ENCODE results near the gene TNNC1. TPM values are rescaled to one million over a fixed set of nuclear protein-coding genes. Genes with fewer than 3 reads are reported as not detected.

The TNNC1 gene
- total RNA-seq, 2 experiments from 2014 or later, result 0.57 to 3.2 TPM

GRCh38 chr3:52487788-52488691 lies 34.2 kb upstream of the TNNC1 start:
- H3K27ac ChIP-seq (ENCODE audit: low read depth, low read length, poor library complexity, severe bottlenecking), result no peak overlapping the region
- H3K9me2 ChIP-seq (ENCODE audit: insufficient read depth, low read length), result no peaks in the 10 kb centered on the region
- no TSS peak for BruUV-seq (replicated peaks)
- H3K4me1 ChIP-seq (ENCODE audit: insufficient read depth, low read length, poor library complexity, severe bottlenecking), result no peaks in the 10 kb centered on the region
- no peak overlapping the region for H3K4me3 ChIP-seq (ENCODE audit: low read depth, low read length, poor library complexity, severe bottlenecking)
- no peaks in the 10 kb centered on the region for H3K79me2 ChIP-seq (ENCODE audit: insufficient read depth, low read depth, low read length)
- POLR2A ChIA-PET, result no interaction called here
- CTCF ChIA-PET (ENCODE audit: unreplicated experiment), result no interaction called here
- no peaks in the 10 kb centered on the region for H3K9me3 ChIP-seq (ENCODE audit: low read length)
- H3K4me2 ChIP-seq (ENCODE audit: low read length), result no peak overlapping the region
- no peak overlapping the region for H2AFZ ChIP-seq (ENCODE audit: low read length)
- intact Hi-C loops (cut with micrococcal nuclease; ENCODE audit: unreplicated experiment), result no loop called here
- no peak for DNase-seq (ENCODE audit: low spot score)
- H3K36me3 ChIP-seq (ENCODE audit: insufficient read depth, low read length), result peaks cover 61% of the 10 kb centered on the region; the same call in 1 of the 2 replicates
- TF ChIP-seq CTCF (conservative IDR thresholded peaks at IDR 0.05; ENCODE audit: low read length), result no peak
- TF ChIP-seq EZH2phosphoT487 (IDR thresholded peaks at IDR 0.05; ENCODE audit: borderline replicate concordance, low read depth, low read length), result no peak
- no peaks in the 10 kb centered on the region for H4K20me1 ChIP-seq (ENCODE audit: insufficient read depth, low read length)

GRCh38 chr3:52487050-52487787 lies 33.4 kb upstream of the TNNC1 start:
- POLR2A ChIA-PET, result interaction anchor here (0.7 kb wide), 1 partner anchor 34 kb away, joined by 5 read pairs; no protein-coding TSS in a partner anchor
- DNase-seq (ENCODE audit: low spot score), result no peak
- peaks cover 60% of the 10 kb centered on the region; the same call in 1 of the 2 replicates for H3K36me3 ChIP-seq (ENCODE audit: insufficient read depth, low read length)

More at GRCh38 chr3:52487050-52487787, 33.4 kb upstream of the TNNC1 start:
- no peaks in the 10 kb centered on the region for H3K9me2 ChIP-seq (ENCODE audit: insufficient read depth, low read length)
- no peak overlapping the region for H2AFZ ChIP-seq (ENCODE audit: low read length)
- CTCF ChIA-PET (ENCODE audit: unreplicated experiment), result no interaction called here
- no peak overlapping the region for H3K4me2 ChIP-seq (ENCODE audit: low read length)
- intact Hi-C loops (cut with micrococcal nuclease; ENCODE audit: unreplicated experiment), result no loop called here
- no peak for TF ChIP-seq CTCF (conservative IDR thresholded peaks at IDR 0.05; ENCODE audit: low read length)
- TF ChIP-seq EZH2phosphoT487 (IDR thresholded peaks at IDR 0.05; ENCODE audit: borderline replicate concordance, low read depth, low read length), result no peak
- no TSS peak for BruUV-seq (replicated peaks)
- no peaks in the 10 kb centered on the region for H4K20me1 ChIP-seq (ENCODE audit: insufficient read depth, low read length)
- no peaks in the 10 kb centered on the region for H3K79me2 ChIP-seq (ENCODE audit: insufficient read depth, low read depth, low read length)
- H3K27ac ChIP-seq (ENCODE audit: low read depth, low read length, poor library complexity, severe bottlenecking), result no peak overlapping the region
- no peaks in the 10 kb centered on the region for H3K9me3 ChIP-seq (ENCODE audit: low read length)
- H3K4me3 ChIP-seq (ENCODE audit: low read depth, low read length, poor library complexity, severe bottlenecking), result no peak overlapping the region
- no peaks in the 10 kb centered on the region for H3K4me1 ChIP-seq (ENCODE audit: insufficient read depth, low read length, poor library complexity, severe bottlenecking)
